ENCODE data around the gene GARIN5A.

GRCh38 chr19:50423279-50424113, 53.2 kb downstream of the GARIN5A start:
- no peak for TF ChIP-seq CTCF (IDR thresholded peaks at IDR 0.05)
- no peak for TF ChIP-seq POLR2A (IDR thresholded peaks at IDR 0.05)
- no peak for TF ChIP-seq POLR2AphosphoS5 (IDR thresholded peaks at IDR 0.05; ENCODE audit: insufficient read depth in 1 of 2, low read depth in 1 of 2)
